Measurements from ENCODE around the gene PIP4K2C.

Gene PIP4K2C

GRCh38 chr12:57604454-57604991 lies 13.5 kb downstream of the PIP4K2C start, which contains the start of gene DTX3:
TSS of gene DTX3 (plus strand) at chr12:57604824. CDS start at chr12:57606518, 1,694 bp downstream.
- no peak for TF ChIP-seq CTCF (IDR thresholded peaks at IDR 0.05; ENCODE audit: borderline replicate concordance, control extremely low read depth, extremely low read depth, insufficient read depth, missing control alignments)
- DNase-seq (ENCODE audit: low spot score): peak; percentile 78

DNA sequence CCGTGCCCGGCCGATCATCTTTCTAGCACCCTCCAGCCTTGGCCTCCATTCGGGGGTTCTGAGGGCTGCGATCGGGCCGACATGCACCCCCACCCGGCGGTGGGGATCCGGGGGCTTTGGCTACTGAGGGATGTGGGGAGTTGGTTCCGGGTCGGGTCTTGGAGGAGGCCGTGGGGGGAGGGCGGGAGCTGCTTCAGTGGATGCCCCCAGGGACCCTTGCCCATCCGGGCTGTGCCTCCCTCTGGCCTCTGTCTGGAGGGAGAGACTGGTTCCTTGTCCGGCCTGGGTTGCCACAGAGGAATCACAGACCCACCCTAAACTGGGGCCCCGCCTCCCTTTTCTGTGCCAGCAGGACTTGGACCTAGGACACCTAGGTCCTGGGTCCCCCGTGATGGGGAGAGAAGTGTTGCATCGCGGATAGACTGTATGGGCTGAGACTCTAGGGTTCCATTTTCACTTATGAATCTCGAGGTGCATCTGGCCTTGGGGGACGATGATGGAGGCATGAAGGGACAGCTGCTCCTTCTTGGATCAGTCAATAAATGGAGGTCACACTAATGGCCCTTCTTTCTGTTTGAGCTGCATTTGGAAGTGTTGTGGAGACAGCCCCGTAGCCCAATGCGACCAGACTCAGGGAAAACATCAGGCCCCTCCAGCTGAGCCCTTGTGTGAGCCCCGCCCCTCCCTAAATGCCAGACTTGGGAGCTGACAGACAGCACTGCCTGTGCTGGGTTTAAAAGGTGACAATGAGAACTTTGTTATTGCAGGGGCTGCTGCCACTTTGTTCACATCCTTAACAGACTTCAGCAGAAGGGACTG lies 14.2 kb downstream of the PIP4K2C start:
- TF ChIP-seq CTCF (IDR thresholded peaks at IDR 0.05; ENCODE audit: borderline replicate concordance, control extremely low read depth, extremely low read depth, insufficient read depth, missing control alignments): no peak
- no peak for DNase-seq (ENCODE audit: low spot score)
- in situ Hi-C loops (cut with MboI; ENCODE audit: low sequenced_read_pairs, unreplicated experiment): no loop called here

More at GRCh38 chr12:57604454-57604991, 13.5 kb downstream of the PIP4K2C start, which contains the start of gene DTX3:
- in situ Hi-C loops (cut with MboI; ENCODE audit: low sequenced_read_pairs, unreplicated experiment): no loop called here

DNA sequence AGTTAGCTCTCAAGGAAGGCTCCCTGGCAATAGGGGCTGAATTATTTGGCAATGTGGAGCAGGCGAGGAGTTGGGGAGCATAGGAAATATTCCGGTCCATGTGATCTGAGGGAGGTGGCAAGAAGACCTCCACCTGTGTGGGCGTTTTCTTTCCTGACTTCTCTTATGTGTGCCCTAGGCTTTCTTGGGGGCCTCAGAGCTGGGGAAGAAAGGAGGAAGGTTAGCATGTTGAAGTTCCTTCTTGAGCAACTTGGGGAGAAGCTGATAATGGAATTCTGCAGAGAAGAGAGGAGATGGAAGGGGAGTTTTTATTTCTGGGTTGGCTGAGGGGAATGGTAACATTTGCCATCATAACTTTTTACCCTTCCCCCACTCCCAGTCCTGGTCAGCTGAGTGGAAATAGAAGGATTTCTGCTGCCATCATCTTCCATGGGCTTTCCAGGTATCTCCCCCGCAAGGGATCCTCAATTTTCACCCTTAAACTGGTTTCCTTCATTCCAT lies 14.9 kb downstream of the PIP4K2C start:
- in situ Hi-C loops (cut with MboI; ENCODE audit: low sequenced_read_pairs, unreplicated experiment): no loop called here
- DNase-seq (ENCODE audit: low spot score): no peak
- TF ChIP-seq CTCF (IDR thresholded peaks at IDR 0.05; ENCODE audit: borderline replicate concordance, control extremely low read depth, extremely low read depth, insufficient read depth, missing control alignments): no peak

- TF ChIP-seq CTCF (IDR thresholded peaks at IDR 0.05; ENCODE audit: borderline replicate concordance, control extremely low read depth, extremely low read depth, insufficient read depth, missing control alignments): no peak
- no peak for DNase-seq (ENCODE audit: low spot score)
- in situ Hi-C loops (cut with MboI; ENCODE audit: low sequenced_read_pairs, unreplicated experiment): no loop called here
Measured at GRCh38 chr12:57606399-57606798, 15.4 kb downstream of the PIP4K2C start.

- in situ Hi-C loops (cut with MboI; ENCODE audit: low sequenced_read_pairs, unreplicated experiment): no loop called here
- TF ChIP-seq CTCF (IDR thresholded peaks at IDR 0.05; ENCODE audit: borderline replicate concordance, control extremely low read depth, extremely low read depth, insufficient read depth, missing control alignments): no peak
- DNase-seq (ENCODE audit: low spot score): no peak
Measured at GRCh38 chr12:57606821-57607220, 15.8 kb downstream of the PIP4K2C start.

DNA sequence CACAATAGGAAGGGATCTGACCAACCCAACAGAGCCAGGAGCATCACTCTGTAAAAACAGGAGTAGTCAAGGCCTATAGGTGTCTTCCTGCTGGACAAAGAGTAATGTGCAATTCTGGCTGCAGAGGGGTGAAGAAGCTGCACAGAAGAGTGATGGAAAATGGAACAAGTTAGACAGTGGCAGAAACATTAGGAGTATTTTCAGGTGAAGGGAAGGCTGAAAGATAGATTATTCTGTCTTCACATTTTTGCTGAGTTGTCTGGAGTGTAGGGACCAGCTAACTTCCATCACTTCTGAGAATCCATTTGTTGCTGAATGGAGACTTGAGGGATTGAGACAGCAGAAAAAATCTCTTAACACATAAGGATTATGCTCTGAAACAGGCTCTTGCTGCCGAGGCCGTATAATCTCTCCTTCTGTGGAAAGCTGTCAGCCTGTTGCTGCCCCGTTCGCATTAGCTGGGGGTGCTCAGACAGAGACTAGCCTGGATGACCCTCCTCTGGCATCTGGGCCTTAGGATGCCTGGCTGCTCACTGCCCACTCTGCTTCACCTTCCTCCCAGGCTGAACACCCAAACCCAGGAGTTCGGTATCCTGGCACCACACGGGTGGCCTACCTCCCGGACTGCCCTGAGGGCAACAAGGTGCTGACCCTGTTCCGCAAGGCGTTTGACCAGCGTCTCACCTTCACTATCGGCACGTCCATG lies 17.1 kb downstream of the PIP4K2C start:
- DNase-seq (ENCODE audit: low spot score): no peak
- no peak for TF ChIP-seq CTCF (IDR thresholded peaks at IDR 0.05; ENCODE audit: borderline replicate concordance, control extremely low read depth, extremely low read depth, insufficient read depth, missing control alignments)
- in situ Hi-C loops (cut with MboI; ENCODE audit: low sequenced_read_pairs, unreplicated experiment): no loop called here

Data from GM13976 (cell line).